ENCODE results near the gene STUB1. TPM values are rescaled to one million over a fixed set of nuclear protein-coding genes. Genes with fewer than 3 reads are reported as not detected.
A peak's percentile ranks its signal among the peaks of the same experiment; 100 is the strongest.

Gene STUB1
- total and polyA plus RNA-seq, 5 donors from 2014 or later: 63.2 to 142 (median 129) TPM

GRCh38 chr16:693766-694165, 13.6 kb downstream of the STUB1 start:
- H3K4me1 Mint-ChIP-seq: peaks cover 2 to 47% (median 9%) of the 10 kb centered on the region in 4 donors
- DNase-seq: peak in 1 of 3 donors; percentile 29
- Histone ChIP-seq H3K4me1 (ENCODE audit: control insufficient read depth, insufficient read depth, low read length, poor library complexity, severe bottlenecking) (peaks cover 44% of the 10 kb centered on the region), H3K36me3 (ENCODE audit: control insufficient read depth, insufficient read depth, low read length) (no peaks in the 10 kb centered on the region), H3K27ac (ENCODE audit: insufficient read depth, low read length, poor library complexity, severe bottlenecking) (no peak overlapping the region), H3K27me3 (ENCODE audit: control insufficient read depth, insufficient read depth, low read length) (no peaks in the 10 kb centered on the region), H3K4me3 (ENCODE audit: low read depth, low read length) (no peak overlapping the region), H3K9me3 (ENCODE audit: control insufficient read depth in 2 of 2, low read length in 2 of 2) (no peaks in the 10 kb centered on the region)
- no peaks in the 10 kb centered on the region for H3K36me3 Mint-ChIP-seq
- H3K27ac Mint-ChIP-seq: no peak overlapping the region
- no peak for ATAC-seq (ENCODE audit: low read depth in 2 of 2)
- H3K27me3 Mint-ChIP-seq: no peaks in the 10 kb centered on the region
- H3K9me3 Mint-ChIP-seq: peaks cover 0 to 1% (median 0%) of the 10 kb centered on the region in 7 donors
- H3K4me3 Mint-ChIP-seq: peak overlapping the region in 3 of 4 donors; percentile 15 to 67 (median 51)

DNA sequence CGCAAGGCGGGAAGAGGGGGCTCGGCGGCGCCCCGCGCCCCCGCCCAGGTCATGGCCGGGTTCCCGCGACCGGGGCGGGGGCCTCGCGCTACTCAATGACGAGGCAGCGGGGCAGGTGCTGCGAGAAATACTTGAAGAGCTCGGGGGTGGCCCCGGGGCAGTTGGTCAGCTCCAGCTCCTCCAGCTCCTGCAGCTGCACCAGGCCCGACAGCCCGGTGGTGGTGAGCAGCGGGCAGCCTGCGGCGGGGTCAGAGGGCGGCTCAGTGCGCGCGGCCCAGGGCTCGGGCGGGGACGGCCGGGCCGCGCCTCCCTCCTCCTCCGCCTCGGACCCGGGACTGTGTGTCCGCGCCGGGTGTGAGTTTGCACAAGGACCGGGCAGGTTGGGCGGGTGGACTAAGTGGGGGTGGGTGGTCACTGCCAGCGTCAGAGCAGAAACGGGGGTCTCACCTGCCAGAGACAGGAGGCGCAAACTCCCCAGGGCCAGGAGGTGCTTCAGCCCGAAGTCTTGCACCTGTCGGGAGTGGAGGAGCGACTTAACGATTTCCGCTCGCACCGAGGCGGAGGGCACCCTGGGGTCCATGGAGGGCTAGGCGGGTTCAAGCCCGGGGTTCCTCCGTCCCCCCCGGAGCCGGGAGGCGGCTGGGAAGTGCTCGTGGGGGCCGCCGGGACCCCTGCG, 14.1 kb downstream of the STUB1 start:
- H3K36me3 Mint-ChIP-seq: no peaks in the 10 kb centered on the region
- Histone ChIP-seq H3K4me1 (ENCODE audit: control insufficient read depth, insufficient read depth, low read length, poor library complexity, severe bottlenecking) (peaks cover 45% of the 10 kb centered on the region), H3K36me3 (ENCODE audit: control insufficient read depth, insufficient read depth, low read length) (no peaks in the 10 kb centered on the region), H3K27ac (ENCODE audit: insufficient read depth, low read length, poor library complexity, severe bottlenecking) (peak overlapping the region; percentile 33), H3K27me3 (ENCODE audit: control insufficient read depth, insufficient read depth, low read length) (no peaks in the 10 kb centered on the region), H3K9me3 (ENCODE audit: control insufficient read depth in 2 of 2, low read length in 2 of 2) (no peaks in the 10 kb centered on the region), H3K4me3 (ENCODE audit: low read depth, low read length) (no peak overlapping the region)
- H3K27ac Mint-ChIP-seq: no peak overlapping the region
- H3K4me3 Mint-ChIP-seq: peak overlapping the region; percentile 71 to 88 (median 82)
- H3K9me3 Mint-ChIP-seq: peaks cover 0 to 1% (median 0%) of the 10 kb centered on the region in 7 donors
- DNase-seq (no peak), ATAC-seq (ENCODE audit: low read depth in 2 of 2) (no peak)
- peaks cover under 1% of the 10 kb centered on the region for H3K27me3 Mint-ChIP-seq
- peaks cover 2 to 43% (median 9%) of the 10 kb centered on the region in 4 donors for H3K4me1 Mint-ChIP-seq

GRCh38 chr16:694863-695354, 14.7 kb downstream of the STUB1 start:
- H3K27ac Mint-ChIP-seq: no peak overlapping the region

GRCh38 chr16:695355-696089, 15.3 kb downstream of the STUB1 start:
- H3K27ac Mint-ChIP-seq: peak overlapping the region; percentile 62 to 96 (median 87)
- peaks cover 0 to 1% (median 0%) of the 10 kb centered on the region in 7 donors for H3K9me3 Mint-ChIP-seq
- H3K27ac ChIP-seq (ENCODE audit: insufficient read depth, low read length, poor library complexity, severe bottlenecking): peak overlapping the region; percentile 23
- H3K27me3 Mint-ChIP-seq: peaks cover 4% of the 10 kb centered on the region
- peaks cover 0 to 38% (median 4%) of the 10 kb centered on the region in 4 donors for H3K4me1 Mint-ChIP-seq
- ATAC-seq (ENCODE audit: low read depth in 2 of 2) (peak; percentile 79 to 81), DNase-seq (peak; percentile 60 to 77 (median 76))
- no peaks in the 10 kb centered on the region for H3K36me3 ChIP-seq (ENCODE audit: control insufficient read depth, insufficient read depth, low read length)
- peak overlapping the region; percentile 69 to 87 (median 86) for H3K4me3 Mint-ChIP-seq
- H3K27me3 ChIP-seq (ENCODE audit: control insufficient read depth, insufficient read depth, low read length): no peaks in the 10 kb centered on the region
- H3K36me3 Mint-ChIP-seq: no peaks in the 10 kb centered on the region
- peaks cover 47% of the 10 kb centered on the region for H3K4me1 ChIP-seq (ENCODE audit: control insufficient read depth, insufficient read depth, low read length, poor library complexity, severe bottlenecking)
- H3K9me3 ChIP-seq (ENCODE audit: control insufficient read depth in 2 of 2, low read length in 2 of 2): no peaks in the 10 kb centered on the region
- peak overlapping the region; percentile 26 for H3K4me3 ChIP-seq (ENCODE audit: low read depth, low read length)

More at GRCh38 chr16:694863-695354, 14.7 kb downstream of the STUB1 start:
- H3K27me3 Mint-ChIP-seq: peaks cover 4% of the 10 kb centered on the region
- Histone ChIP-seq H3K9me3 (ENCODE audit: control insufficient read depth in 2 of 2, low read length in 2 of 2) (no peaks in the 10 kb centered on the region), H3K27me3 (ENCODE audit: control insufficient read depth, insufficient read depth, low read length) (no peaks in the 10 kb centered on the region), H3K36me3 (ENCODE audit: control insufficient read depth, insufficient read depth, low read length) (no peaks in the 10 kb centered on the region), H3K4me1 (ENCODE audit: control insufficient read depth, insufficient read depth, low read length, poor library complexity, severe bottlenecking) (peaks cover 45% of the 10 kb centered on the region), H3K4me3 (ENCODE audit: low read depth, low read length) (no peak overlapping the region), H3K27ac (ENCODE audit: insufficient read depth, low read length, poor library complexity, severe bottlenecking) (peak overlapping the region; percentile 33)
- H3K4me1 Mint-ChIP-seq: peaks cover 2 to 40% (median 7%) of the 10 kb centered on the region in 4 donors
- H3K4me3 Mint-ChIP-seq: peak overlapping the region in 3 of 4 donors; percentile 55 to 84 (median 61)
- no peaks in the 10 kb centered on the region for H3K36me3 Mint-ChIP-seq
- peaks cover 0 to 1% (median 0%) of the 10 kb centered on the region in 7 donors for H3K9me3 Mint-ChIP-seq
- ATAC-seq (ENCODE audit: low read depth in 2 of 2): no peak
- DNase-seq: no peak

- no peaks in the 10 kb centered on the region for H3K36me3 Mint-ChIP-seq
- Histone ChIP-seq H3K36me3 (ENCODE audit: control insufficient read depth, insufficient read depth, low read length) (no peaks in the 10 kb centered on the region), H3K9me3 (ENCODE audit: control insufficient read depth in 2 of 2, low read length in 2 of 2) (no peaks in the 10 kb centered on the region), H3K4me1 (ENCODE audit: control insufficient read depth, insufficient read depth, low read length, poor library complexity, severe bottlenecking) (peaks cover 53% of the 10 kb centered on the region), H3K27ac (ENCODE audit: insufficient read depth, low read length, poor library complexity, severe bottlenecking) (no peak overlapping the region), H3K4me3 (ENCODE audit: low read depth, low read length) (no peak overlapping the region), H3K27me3 (ENCODE audit: control insufficient read depth, insufficient read depth, low read length) (peaks cover 5% of the 10 kb centered on the region)
- no peak overlapping the region for H3K27ac Mint-ChIP-seq
- H3K4me3 Mint-ChIP-seq: peak overlapping the region; percentile 49 to 67 (median 61)
- peak in 1 of 3 donors; percentile 52 for DNase-seq
- peaks cover 0 to 1% (median 0%) of the 10 kb centered on the region in 7 donors for H3K9me3 Mint-ChIP-seq
- H3K27me3 Mint-ChIP-seq: peaks cover 26% of the 10 kb centered on the region
- peaks cover 0 to 37% (median 4%) of the 10 kb centered on the region in 4 donors for H3K4me1 Mint-ChIP-seq
- ATAC-seq (ENCODE audit: low read depth in 2 of 2): no peak
Measured at GRCh38 chr16:698911-699671, 18.9 kb downstream of the STUB1 start.

GRCh38 chr16:700684-701584, 20.7 kb downstream of the STUB1 start:
- Histone ChIP-seq H3K27ac (ENCODE audit: insufficient read depth, low read length, poor library complexity, severe bottlenecking) (no peak overlapping the region), H3K4me3 (ENCODE audit: low read depth, low read length) (no peak overlapping the region), H3K36me3 (ENCODE audit: control insufficient read depth, insufficient read depth, low read length) (no peaks in the 10 kb centered on the region), H3K9me3 (ENCODE audit: control insufficient read depth in 2 of 2, low read length in 2 of 2) (no peaks in the 10 kb centered on the region), H3K4me1 (ENCODE audit: control insufficient read depth, insufficient read depth, low read length, poor library complexity, severe bottlenecking) (peaks cover 37% of the 10 kb centered on the region), H3K27me3 (ENCODE audit: control insufficient read depth, insufficient read depth, low read length) (peaks cover 5% of the 10 kb centered on the region)
- ATAC-seq (ENCODE audit: low read depth in 2 of 2): peak; percentile 35 to 49
- no peaks in the 10 kb centered on the region for H3K9me3 Mint-ChIP-seq
- H3K27ac Mint-ChIP-seq: no peak overlapping the region
- no peaks in the 10 kb centered on the region for H3K36me3 Mint-ChIP-seq
- no peak overlapping the region for H3K4me3 Mint-ChIP-seq
- DNase-seq: peak in 1 of 3 donors; percentile 55
- H3K4me1 Mint-ChIP-seq: peaks cover 0 to 27% (median 4%) of the 10 kb centered on the region in 4 donors
- H3K27me3 Mint-ChIP-seq: peaks cover 30% of the 10 kb centered on the region

Measured in CD4-positive, CD25-positive, alpha-beta regulatory T cell (primary cell).